H1 (cell line): ENCODE measurements around the gene MEIOB. TPM values are rescaled to one million over a fixed set of nuclear protein-coding genes. Genes with fewer than 3 reads are reported as not detected.
"Not testable (repeated sequence)": the region's sequence is repeated elsewhere in the genome, so short reads cannot be mapped to it uniquely, and the experiment has no call there.

ENCODE experiments used
- CTCF ChIA-PET: fragments of 300-600 bp; sonication (Branson Sonifier 250); formaldehyde crosslinking; loops from one replicate; lab custom pipeline; 2021; ENCODE audit not compliant: partially characterized antibody; lab: Charles Lee
- POLR2A ChIA-PET: fragments of 300-600 bp; sonication (Branson Sonifier 250); formaldehyde crosslinking; loops from one replicate; lab custom pipeline; 2021; ENCODE audit warnings: inconsistent platforms; ENCODE audit not compliant: partially characterized antibody; lab: Charles Lee
- DNase-seq, 2 experiments: peaks; one replicate each; pipeline versions ENCODE4 v3.0.0 to v3.0.0-alpha.2; 2010 to 2022; ENCODE audit warnings: low spot score in 2 of 2, low read depth in 1 of 2, mixed read lengths in 1 of 2
- FAIRE-seq: peaks from 2 replicates; lab custom pipeline; 2011; peaks lifted over from hg19 to GRCh38; lab: Jason Lieb, UNC
- H2AFZ ChIP-seq: 2 replicates; pipeline ENCODE4 v1.8.1; 2012; ENCODE audit warnings: low read length, inconsistent platforms
- H2AK5ac ChIP-seq: 2 replicates; pipeline ENCODE4 v1.6.1; 2013; ENCODE audit warnings: low read depth, low read length
- H2BK120ac ChIP-seq: replicated peaks from 2 replicates; pipeline ENCODE3; 2013; ENCODE audit warnings: low read depth, low read length, inconsistent platforms
- H2BK12ac ChIP-seq: 2 replicates; pipeline ENCODE4 v1.6.1; 2013; ENCODE audit warnings: low read depth, low read length
- H2BK15ac ChIP-seq: 2 replicates; pipeline ENCODE4 v1.6.1; 2013; ENCODE audit warnings: low read length
- H2BK20ac ChIP-seq: 2 replicates; pipeline ENCODE4 v1.6.1; 2013; ENCODE audit warnings: low read length
- H2BK5ac ChIP-seq: 2 replicates; pipeline ENCODE4 v1.6.1; 2013; ENCODE audit warnings: low read depth, low read length
- H3K14ac ChIP-seq: 2 replicates; pipeline ENCODE4 v1.6.1; 2013; ENCODE audit warnings: inconsistent platforms; ENCODE audit not compliant: insufficient read length
- H3K18ac ChIP-seq: 2 replicates; pipeline ENCODE4 v1.6.1; 2013; ENCODE audit warnings: low read length; ENCODE audit errors: extremely low read depth
- H3K23ac ChIP-seq: 2 replicates; pipeline ENCODE4 v1.6.1; 2013; ENCODE audit warnings: inconsistent platforms; ENCODE audit not compliant: insufficient read length
- H3K23me2 ChIP-seq: 2 replicates; pipeline ENCODE4 v1.6.1; 2013; ENCODE audit warnings: low read depth, low read length
- H3K27ac ChIP-seq: 2 replicates; pipeline ENCODE4 v1.6.1; 2011; ENCODE audit warnings: low read depth, low read length, inconsistent platforms
- H3K27me3 ChIP-seq, 4 experiments: replicated peaks in 1 of 4; 1 replicate in 1 of 4; 2 replicates in 3 of 4; pipeline versions ENCODE4 v1.6.1 to v1.8.1; 2011 to 2013; ENCODE audit warnings: low read length in 3 of 4, mild to moderate bottlenecking in 3 of 4, inconsistent platforms in 2 of 4, mixed read lengths in 2 of 4, moderate library complexity in 1 of 4; ENCODE audit not compliant: control insufficient read depth in 3 of 4, insufficient read depth in 3 of 4; ENCODE audit errors: extremely low read depth in 1 of 4
- H3K36me3 ChIP-seq, 4 experiments: 2 replicates each; pipeline versions ENCODE4 v1.6.1 to v1.8.1; 2011 to 2013; ENCODE audit warnings: mild to moderate bottlenecking in 4 of 4, low read length in 3 of 4, moderate library complexity in 2 of 4, control low read depth in 1 of 4, inconsistent platforms in 1 of 4; ENCODE audit not compliant: insufficient read depth in 4 of 4, control insufficient read depth in 2 of 4
- H3K4ac ChIP-seq: replicated peaks from 2 replicates; pipeline ENCODE3; 2013; ENCODE audit warnings: low read length, low read depth, mixed read lengths, inconsistent platforms; ENCODE audit not compliant: insufficient read length
- H3K4me1 ChIP-seq, 4 experiments: replicated peaks in 1 of 4; 1 replicate in 1 of 4; 2 replicates in 3 of 4; pipeline versions ENCODE4 v1.6.1 to v1.8.1; 2011 to 2013; ENCODE audit warnings: low read length in 3 of 4, inconsistent platforms in 2 of 4, mixed read lengths in 1 of 4; ENCODE audit not compliant: insufficient read depth in 4 of 4, control insufficient read depth in 3 of 4
- H3K4me2 ChIP-seq, 2 experiments: 2 replicates each; pipeline versions ENCODE4 v1.6.1 to v1.8.1; 2011 to 2013; ENCODE audit warnings: low read depth in 2 of 2, low read length in 2 of 2, control low read depth in 1 of 2, inconsistent platforms in 1 of 2, mild to moderate bottlenecking in 1 of 2; ENCODE audit not compliant: insufficient read depth in 1 of 2
- H3K4me3 ChIP-seq, 4 experiments: fragments of 200-600, 300-600 bp in 1 of 4; sonication (generic), shearing (Covaris generic), sonication (Bioruptor Twin) in 1 of 4; 2 replicates each; pipeline versions ENCODE4 v1.5.1 to v1.8.1; 2011 to 2016; ENCODE audit warnings: low read length in 4 of 4, low read depth in 3 of 4, control low read depth in 2 of 4, inconsistent platforms in 2 of 4, mild to moderate bottlenecking in 2 of 4, mixed read lengths in 1 of 4, moderate library complexity in 1 of 4; ENCODE audit not compliant: insufficient read depth in 2 of 4; ENCODE audit errors: extremely low read depth in 1 of 4
- H3K56ac ChIP-seq: replicated peaks from 2 replicates; pipeline ENCODE3; 2013; ENCODE audit warnings: low read depth, mild to moderate bottlenecking, mixed read lengths, low read length, inconsistent platforms; ENCODE audit not compliant: insufficient read length
- H3K79me1 ChIP-seq: 2 replicates; pipeline ENCODE4 v1.6.1; 2013; ENCODE audit warnings: low read depth, low read length, control low read depth
- H3K79me2 ChIP-seq, 2 experiments: 2 replicates each; pipeline versions ENCODE4 v1.6.1 to v1.8.1; 2012 to 2013; ENCODE audit warnings: low read length in 2 of 2, mild to moderate bottlenecking in 2 of 2, inconsistent platforms in 1 of 2; ENCODE audit not compliant: insufficient read depth in 2 of 2, control insufficient read depth in 1 of 2
- H3K9ac ChIP-seq, 4 experiments: replicated peaks in 1 of 4; 1 replicate in 1 of 4; 2 replicates in 3 of 4; pipeline versions ENCODE4 v1.6.1 to v1.8.1; 2011 to 2013; ENCODE audit warnings: low read depth in 3 of 4, low read length in 3 of 4, control low read depth in 2 of 4, mild to moderate bottlenecking in 2 of 4, moderate library complexity in 2 of 4, inconsistent platforms in 1 of 4; ENCODE audit errors: extremely low read depth in 1 of 4
- H3K9me3 ChIP-seq, 2 experiments: 2 replicates each; pipeline versions ENCODE4 v1.6.1 to v1.8.1; 2012 to 2013; ENCODE audit warnings: mild to moderate bottlenecking in 2 of 2, moderate library complexity in 2 of 2, control low read depth in 1 of 2, inconsistent platforms in 1 of 2, low read depth in 1 of 2, low read length in 1 of 2, mixed read lengths in 1 of 2; ENCODE audit not compliant: insufficient read depth in 2 of 2
- H4K20me1 ChIP-seq, 2 experiments: replicated peaks in 1 of 2; 2 replicates each; pipeline versions ENCODE3 to v1.8.1; 2011 to 2013; ENCODE audit warnings: inconsistent platforms in 2 of 2, low read length in 2 of 2, mild to moderate bottlenecking in 1 of 2; ENCODE audit not compliant: insufficient read depth in 2 of 2, control insufficient read depth in 1 of 2
- H4K5ac ChIP-seq: 2 replicates; pipeline ENCODE4 v1.6.1; 2013; ENCODE audit warnings: low read length, low read depth, mixed read lengths, inconsistent platforms; ENCODE audit not compliant: insufficient read length
- H4K8ac ChIP-seq: 2 replicates; pipeline ENCODE4 v1.8.0; 2013; ENCODE audit warnings: mild to moderate bottlenecking, moderate library complexity, low read length, inconsistent platforms; ENCODE audit not compliant: insufficient read depth; ENCODE audit errors: extremely low read depth
- H4K91ac ChIP-seq: replicated peaks from 2 replicates; pipeline ENCODE3; 2013; ENCODE audit warnings: low read length, mixed read lengths, inconsistent platforms; ENCODE audit not compliant: insufficient read length
- EZH2 ChIP-seq: fragments of 200-600 bp; sonication (generic); IDR thresholded peaks from 2 replicates; pipeline ENCODE4 v1.7.1; 2012; ENCODE audit warnings: low read depth, mild to moderate bottlenecking, moderate library complexity, low read length, inconsistent platforms; ENCODE audit not compliant: severe bottlenecking
- WGBS, 2 experiments: shearing (Covaris generic) in 1 of 2; methylation state at CpG; one replicate each; pipeline versions ENCODE4 v1.1.6 to v1.1.7; 2013 to 2015; ENCODE audit warnings: low lambda C conversion rate in 2 of 2, mixed read lengths in 2 of 2, inconsistent platforms in 1 of 2, low coverage in 1 of 2, missing lambda C conversion rate in 1 of 2; ENCODE audit not compliant: insufficient replicate concordance in 2 of 2, insufficient coverage in 1 of 2, insufficient read length in 1 of 2; ENCODE audit errors: extremely low coverage in 1 of 2, missing lambda C conversion rate in 1 of 2; 5-methylcytosine and 5-hydroxymethylcytosine counted together
- polyA plus RNA-seq, 7 experiments: library from polyadenylated mRNA; depleted of rRNA in 3 of 7; stranded (reverse) in 5 of 7; unstranded in 2 of 7; fragments of >200 nt in 5 of 7; fragments of 200-250 nt in 2 of 7; gene quantifications; 1 replicate in 5 of 7; 2 replicates in 1 of 7; 4 replicates in 1 of 7; pipeline versions ENCODE4 v1.2.1 to v1.2.3, GENCODE V29; 2011 to 2013; ENCODE audit warnings: missing spikeins in 2 of 7, mixed read lengths in 2 of 7
- total RNA-seq: library from RNA; stranded (reverse); fragmentation: NEBNext Ultra II Directional; extraction: Animal tissue kit (Norgen Biotek cat#: 25700); gene quantifications from 2 replicates; pipeline ENCODE4 v1.2.1, GENCODE V29; 2021

MEIOB gene
- total and polyA plus RNA-seq, 2 of the 8 experiments (the other 6 are each of a cell fraction or from before 2014, with no cell fraction given): 0.63 to 1.1 TPM

- TF ChIP-seq EZH2: no peak
These were observed 12.3 kb upstream of the MEIOB start (continued) for GRCh38 chr16:1884155-1884760.

DNA sequence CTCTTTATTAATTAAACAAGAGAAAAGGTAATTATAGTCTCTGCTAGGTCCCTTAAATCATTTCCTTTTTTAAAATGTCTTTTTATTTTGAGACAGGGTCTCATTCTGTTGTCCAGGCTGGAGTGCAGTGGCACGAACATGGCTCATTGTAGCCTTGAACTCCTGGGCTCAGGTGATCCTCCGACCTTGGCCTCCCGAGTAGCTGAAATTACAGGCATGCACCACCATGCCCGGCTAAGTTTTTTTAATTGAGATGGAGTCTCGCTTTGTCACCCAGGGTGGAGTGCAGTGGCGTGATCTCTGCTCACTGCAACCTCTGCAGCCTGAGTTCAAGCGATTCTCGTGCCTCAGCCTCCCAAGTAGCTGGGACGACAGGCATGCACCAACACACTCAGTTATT, 9.2 kb upstream of the MEIOB start:
- H2BK120ac ChIP-seq, H3K79me2 ChIP-seq, H3K56ac ChIP-seq, H3K18ac ChIP-seq, H4K8ac ChIP-seq, H3K4me3 ChIP-seq, H4K20me1 ChIP-seq, H3K4me1 ChIP-seq, H3K27me3 ChIP-seq, H2AK5ac ChIP-seq, H2BK12ac ChIP-seq, DNase-seq, H3K9ac ChIP-seq, H2BK5ac ChIP-seq, POLR2A ChIA-PET, H3K27ac ChIP-seq, H2BK15ac ChIP-seq, H3K79me1 ChIP-seq, H3K14ac ChIP-seq, FAIRE-seq, H3K23ac ChIP-seq, H2AFZ ChIP-seq, H2BK20ac ChIP-seq, H3K9me3 ChIP-seq, H3K36me3 ChIP-seq, H3K4me2 ChIP-seq, H3K4ac ChIP-seq, H4K5ac ChIP-seq, H4K91ac ChIP-seq, H3K23me2 ChIP-seq: not testable (repeated sequence)
- CTCF ChIA-PET: interaction anchor here (1.3 to 1.4 kb wide), 2 partner anchors 14 to 48 kb away, joined by 3 to 4 read pairs; no protein-coding TSS in a partner anchor
- 93% methylated on average over 9 of the region's 9 CpGs; no CpG with 5 or more reads in 1 of the 2 experiments for WGBS, 2 experiments
